ENCODE results near the gene FLRT2.

Gene FLRT2

DNA sequence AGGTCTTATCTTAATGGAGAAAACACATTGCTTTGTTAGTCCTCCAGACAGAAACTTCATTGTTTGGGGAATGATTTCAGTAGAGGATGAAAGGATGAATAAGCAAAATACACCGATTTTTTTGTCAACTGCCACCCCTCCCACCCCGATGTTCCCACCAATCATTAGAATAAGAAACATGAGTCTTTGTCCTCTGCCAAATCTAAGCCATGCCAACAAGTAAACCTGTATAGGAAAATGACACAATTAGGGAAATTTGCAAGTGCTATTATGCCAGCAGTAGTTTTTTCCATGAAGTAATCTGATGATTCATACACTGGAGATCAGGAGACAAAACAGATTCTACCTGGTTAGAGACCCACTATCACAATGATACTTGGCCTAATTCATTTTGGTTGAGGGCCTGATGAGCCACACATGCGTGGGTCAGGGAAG is 35.9 kb downstream of the FLRT2 start:
- no peak for DNase-seq

DNA sequence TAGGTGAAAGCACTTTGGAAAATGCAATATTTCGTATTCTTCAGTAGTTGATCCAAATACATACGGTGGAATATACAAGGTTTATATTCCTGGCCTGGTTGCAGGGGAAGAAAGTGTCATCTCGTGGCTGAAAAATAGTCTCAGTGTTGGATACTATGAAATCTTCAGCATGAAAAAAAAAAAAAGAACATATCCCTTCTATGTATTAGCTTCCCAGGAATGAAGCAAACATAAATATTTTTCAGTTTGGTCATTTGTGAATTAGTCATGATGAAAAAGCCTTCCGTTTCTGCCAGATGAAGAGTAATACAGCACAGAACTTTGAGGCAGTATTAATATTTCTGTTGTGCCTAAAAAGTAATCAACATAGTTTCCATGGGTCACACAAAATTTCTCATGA is 36.7 kb downstream of the FLRT2 start:
- DNase-seq: no peak

DNA sequence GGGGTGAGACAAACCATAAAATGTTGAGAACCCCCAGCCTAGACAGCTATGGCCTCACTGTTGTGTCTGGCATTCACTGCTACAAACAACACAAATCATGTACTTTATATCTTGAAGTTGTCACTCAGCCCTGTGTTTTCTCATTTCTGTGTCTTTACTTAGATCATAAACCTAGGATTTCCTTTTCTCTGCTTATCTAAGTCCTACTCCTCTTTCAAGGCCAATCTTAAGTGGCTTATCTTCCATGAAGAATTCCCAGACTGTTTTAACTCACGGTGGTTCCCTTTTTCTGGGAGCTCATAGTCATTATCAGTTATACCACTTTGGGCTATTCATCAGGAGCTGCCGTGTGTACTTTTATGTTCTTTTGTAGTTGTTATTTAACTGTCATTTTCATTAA is 42.1 kb downstream of the FLRT2 start:
- DNase-seq: no peak

DNA sequence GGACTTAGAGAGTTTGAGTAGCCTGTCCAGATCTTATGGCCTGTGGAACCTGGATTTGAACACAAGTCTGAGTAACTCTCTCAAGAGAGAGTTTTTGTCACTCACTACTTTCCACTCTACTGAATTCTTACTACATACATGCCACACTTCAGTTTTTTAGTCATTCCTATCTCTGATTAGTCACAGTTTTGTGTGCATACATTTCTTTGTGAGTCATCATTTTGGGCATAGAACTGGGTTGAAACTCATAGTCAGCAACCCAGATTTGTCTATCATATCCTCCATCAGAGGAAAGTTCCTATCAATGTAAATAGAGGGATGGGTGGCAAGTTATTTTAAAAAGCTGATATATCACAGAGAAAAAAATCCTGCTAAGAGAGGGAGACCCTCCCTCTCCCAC is 42.9 kb downstream of the FLRT2 start:
- peak; percentile 1 for DNase-seq

DNA sequence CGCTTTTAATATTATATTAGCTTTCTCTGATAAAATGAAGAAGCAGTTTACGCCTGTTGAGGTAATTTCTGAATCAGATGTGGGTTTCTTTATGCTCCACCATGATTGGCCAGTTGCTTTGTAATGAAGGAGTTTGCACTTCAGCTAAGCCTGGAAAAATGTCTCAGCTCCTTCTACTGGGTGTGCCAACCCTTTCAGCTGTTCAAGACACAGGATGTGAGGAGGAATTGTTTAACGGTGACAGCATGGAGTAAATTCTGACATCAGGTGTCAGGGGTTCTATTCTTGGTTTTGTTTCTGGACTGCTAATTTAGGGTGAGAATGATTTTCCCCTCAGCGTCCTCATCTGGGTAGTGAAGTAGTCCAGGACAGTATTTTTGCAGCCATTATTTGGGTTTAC is 43.5 kb downstream of the FLRT2 start:
- no peak for DNase-seq

DNA sequence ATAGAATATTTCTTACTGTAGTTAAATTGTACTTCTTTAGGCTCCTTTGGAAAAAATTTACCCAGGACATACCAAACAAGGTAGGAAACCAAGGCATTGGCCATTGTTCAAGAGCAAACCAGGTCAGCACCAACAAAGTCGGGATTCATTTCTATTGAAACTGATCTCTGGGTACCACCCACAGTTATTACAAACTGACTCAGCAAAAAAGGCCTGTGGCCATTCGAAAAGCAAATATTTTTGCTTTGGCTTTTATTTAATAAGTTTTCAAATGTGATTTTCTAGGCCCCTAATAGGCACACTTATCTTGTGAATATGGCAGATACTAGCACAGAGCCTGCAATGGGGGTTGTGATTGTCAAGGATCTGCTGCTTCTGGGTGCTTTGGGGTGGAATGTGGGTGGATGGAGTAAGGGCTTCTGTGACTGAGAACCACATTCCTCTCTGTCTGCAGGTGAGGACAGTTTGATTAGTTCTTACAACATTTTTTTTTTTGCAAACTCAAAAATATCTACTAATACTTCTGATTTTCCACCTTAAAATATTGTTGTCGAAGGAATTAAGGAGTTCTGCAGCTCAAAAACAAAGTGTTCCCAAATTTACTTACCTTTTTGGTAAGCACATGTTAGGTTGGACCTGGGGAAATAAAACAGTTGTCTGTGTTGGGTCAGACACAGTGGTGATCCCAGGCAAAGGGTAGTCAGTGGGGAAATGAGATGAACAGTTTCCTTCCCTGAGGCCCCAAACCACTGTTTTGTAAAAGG is 45.1 kb downstream of the FLRT2 start:
- DNase-seq: no peak

DNA sequence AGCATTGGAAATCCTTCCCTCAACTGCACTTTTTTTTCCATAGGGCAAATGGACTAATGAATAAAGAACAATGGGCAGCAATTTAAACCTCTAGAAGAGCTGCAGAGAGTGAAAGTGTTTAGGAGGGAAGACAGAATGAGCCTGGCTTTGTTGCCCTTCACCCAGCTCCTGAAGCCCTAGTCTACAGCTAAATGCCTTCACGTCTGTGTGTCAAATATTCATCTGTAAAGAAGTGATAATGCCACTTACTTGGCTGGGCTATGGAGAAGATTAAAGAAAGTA is 45.6 kb downstream of the FLRT2 start:
- DNase-seq: no peak

DNA sequence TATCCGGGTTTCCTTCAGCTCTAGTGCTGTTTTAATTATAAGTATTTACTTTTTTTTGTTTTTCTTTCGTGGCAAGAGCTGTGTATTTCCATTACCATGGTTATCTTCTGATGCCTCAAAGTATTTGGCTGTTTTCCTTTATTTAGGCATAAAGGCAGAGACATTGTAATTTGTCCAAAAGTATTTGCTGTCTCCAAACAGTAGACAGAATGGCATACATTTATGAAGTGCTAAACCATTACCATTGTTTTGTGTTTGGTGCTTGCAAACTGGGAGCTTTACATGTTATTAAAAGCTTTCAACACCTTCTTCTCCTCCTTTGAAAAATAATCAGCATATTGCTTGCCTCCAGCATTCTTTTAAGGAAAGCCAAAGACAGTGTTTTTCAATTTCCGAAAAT is 46.3 kb downstream of the FLRT2 start:
- no peak for DNase-seq

DNA sequence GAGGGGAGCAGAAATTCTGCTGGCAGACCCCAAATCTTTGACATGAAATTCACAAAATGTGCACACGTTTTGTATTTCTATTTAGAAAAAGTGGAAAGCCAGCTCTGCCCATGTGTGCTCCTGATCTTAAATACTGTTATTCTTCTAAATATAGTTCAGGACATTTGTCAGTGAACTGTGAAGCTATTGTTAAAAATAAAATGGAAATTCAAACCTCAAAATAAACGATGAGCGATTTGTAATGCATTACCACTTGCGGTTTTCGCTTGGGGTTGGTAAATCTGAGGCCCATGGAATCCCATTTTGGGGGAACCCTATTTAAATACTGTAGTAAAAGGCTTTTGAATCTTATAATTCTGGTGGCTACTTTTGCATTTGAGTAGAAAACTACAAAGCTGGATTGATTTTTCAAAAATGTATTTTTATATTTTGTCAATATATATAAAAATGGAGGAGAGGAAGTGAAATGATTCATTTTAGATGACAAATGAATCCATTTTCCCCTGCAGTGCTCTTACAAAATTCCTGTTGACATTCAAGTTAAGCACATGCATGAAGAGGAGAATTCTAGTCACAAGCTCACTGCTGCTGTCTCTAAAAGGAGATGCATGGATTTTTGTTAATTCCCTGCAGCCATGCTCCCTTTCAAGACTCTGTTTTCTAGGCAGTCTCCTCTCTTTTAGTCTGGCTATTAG is 47.1 kb downstream of the FLRT2 start:
- DNase-seq: no peak

DNA sequence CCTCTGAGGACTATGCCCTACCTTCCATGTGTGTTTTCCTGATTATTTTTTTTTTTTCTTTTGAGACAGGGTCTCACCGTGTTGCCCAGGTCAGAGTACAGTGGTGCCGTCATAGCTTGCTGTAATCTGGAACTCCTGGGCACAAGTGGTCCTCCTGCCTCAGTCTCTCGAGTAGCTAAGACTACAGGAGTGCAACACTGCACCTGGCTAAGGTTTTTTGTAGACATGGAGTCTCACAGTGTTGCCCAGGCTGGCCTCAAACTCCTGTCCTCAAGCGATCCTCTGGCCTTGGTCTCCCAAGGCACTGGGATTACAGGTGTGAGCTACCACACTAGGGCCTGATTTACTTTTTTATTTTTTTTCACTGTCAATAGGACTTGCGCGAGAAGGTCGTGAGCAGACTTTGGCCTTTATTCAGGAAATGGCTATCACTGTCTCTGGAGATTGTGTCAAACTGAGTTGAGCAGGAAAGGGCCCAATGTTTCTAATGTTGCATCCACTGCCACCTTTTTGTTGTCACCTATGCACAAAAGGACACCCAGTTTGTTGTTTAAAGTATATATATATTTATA is 47.7 kb downstream of the FLRT2 start:
- DNase-seq: no peak

DNA sequence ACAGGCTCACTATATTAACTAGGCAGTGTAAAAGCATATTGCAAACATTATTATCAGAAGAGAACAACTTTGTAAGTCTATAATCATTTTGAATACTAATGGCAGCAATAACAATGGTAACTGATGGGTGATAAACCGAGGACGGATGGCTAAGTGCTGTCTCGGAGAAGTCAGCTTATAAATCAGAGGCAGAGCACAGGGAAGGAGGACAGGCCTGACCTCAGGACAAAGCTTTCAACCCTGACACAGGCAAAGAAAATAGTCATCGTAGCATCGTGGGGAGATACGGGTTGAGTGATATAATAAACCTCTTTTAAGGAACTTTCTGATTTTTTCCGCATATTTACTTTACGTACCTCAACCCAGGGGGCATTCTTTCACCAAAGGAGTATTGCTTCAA is 48.4 kb downstream of the FLRT2 start:
- DNase-seq: no peak

DNA sequence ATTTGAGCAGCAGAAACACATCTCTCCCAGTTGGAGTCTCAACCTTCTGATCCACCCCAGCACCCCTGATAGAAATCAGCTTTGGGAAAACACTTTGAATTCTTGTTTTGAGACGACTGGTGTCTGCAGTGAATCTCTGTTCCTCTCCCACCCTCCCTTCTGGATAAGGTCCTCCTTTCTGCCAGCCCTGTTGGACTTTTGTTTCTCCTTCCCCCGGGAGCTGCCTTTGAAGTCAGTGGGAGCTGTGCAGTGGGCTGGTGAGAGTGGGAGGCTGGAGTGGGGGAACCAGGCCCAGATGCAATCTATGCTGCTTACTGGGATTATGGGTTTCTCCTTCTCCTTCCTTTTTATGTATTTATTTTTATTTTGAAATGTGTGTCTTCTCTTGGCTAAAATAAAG is 49.0 kb downstream of the FLRT2 start:
- no peak for DNase-seq

DNA sequence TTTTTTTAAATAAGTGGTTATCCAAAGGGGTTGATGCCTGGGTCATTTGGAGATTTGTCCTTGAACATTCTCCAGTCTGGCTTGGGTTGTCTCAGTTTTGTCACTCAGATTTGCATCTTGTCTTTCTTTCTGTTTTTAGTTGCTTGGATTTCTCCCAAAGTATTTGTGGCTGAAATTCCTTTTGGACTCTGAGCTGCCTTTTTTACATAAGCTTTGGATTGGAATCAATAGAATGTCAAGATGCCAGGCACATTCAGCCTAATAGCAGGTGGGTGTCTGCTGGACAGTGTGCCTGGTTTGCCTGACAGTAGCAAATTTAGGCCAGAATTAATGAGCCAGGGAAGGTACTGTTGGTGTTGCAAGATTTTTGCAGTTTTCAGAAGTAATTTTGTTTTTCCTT is 50.0 kb downstream of the FLRT2 start:
- DNase-seq: no peak

DNA sequence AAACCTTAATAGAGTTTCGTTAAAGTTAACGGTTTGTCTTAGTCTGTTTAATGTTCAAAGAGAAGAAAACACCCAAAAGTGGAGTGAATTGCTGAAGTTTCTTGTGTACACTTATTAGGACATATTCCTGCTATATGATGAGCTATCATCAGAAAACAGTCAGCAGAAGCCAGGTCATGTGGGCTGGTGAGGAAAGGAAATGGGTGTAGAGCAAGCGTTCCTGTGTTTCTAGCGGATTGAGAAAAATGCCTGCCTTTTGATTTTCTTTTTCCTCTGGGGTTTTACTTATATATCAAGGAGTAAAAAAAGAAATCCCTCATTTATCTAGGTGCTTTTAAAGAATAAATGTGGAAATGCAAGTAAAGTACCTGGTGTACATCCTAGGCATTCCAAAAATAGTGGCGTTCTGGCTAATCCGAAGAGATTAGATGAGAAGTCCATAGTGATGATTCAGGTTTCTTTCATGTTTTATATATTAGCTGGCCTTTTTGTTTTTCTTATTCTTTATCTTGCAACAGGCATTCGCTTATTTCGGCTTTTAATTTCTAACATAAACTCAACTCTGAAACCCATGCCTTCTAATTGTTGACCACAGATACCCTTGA is 50.7 kb downstream of the FLRT2 start:
- no peak for DNase-seq

DNA sequence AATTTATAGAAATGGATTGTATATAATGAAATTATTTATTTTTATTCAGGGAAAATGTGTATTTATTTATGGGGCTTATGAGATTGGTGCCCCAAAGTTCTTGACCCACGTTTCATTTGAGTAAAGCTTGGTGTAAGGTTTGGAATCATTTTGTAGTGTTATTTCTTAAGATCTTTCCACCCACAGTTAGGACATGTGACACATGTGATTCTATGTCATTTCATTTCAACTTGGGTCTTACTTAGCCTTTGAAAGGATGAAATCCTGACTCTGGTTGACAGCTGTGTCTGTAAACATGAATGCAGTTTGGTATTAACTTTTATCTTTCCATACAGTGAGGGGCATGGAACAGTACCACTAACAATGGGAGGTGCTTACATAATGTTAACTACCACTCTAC is 51.7 kb downstream of the FLRT2 start:
- no peak for DNase-seq

DNA sequence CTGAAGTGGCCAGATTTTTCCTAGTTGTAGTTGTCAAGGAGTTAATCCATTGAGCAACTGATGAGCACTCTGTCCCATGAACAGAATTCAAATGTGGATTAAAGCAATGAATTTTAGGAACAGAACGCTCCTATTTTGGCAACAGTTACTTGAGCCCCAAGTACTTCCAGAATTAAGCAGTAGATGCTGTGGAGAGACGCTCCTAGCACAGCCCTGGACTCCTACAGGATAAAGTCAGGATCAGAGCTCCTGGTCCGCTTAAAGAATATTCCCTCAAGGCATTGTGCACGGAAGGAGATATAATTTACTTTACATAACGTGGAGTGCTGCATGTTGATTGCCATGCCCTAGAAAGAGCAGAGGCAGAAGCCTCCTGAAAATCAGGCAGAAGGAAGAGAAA is 53.4 kb downstream of the FLRT2 start:
- DNase-seq: no peak

DNA sequence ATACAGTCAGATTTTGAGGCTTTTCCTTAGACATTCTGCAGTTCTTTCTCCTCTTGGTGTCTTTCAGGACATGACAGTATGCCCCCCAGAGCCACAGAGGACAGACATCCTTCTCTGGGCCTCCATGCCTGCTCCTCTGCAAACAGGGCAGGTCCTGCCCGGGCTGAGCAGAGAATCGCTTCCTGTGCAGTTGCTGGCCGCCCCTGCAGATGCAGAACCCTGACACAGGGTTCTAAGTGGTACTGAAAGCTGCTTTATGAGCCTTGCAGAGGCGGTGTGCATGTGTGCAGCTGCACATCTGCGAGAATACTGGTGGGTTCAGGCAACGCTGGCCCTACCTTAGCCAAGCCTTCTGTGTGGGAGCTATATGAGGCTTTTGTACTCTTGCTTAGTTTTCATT is 54.5 kb downstream of the FLRT2 start:
- no peak for DNase-seq

DNA sequence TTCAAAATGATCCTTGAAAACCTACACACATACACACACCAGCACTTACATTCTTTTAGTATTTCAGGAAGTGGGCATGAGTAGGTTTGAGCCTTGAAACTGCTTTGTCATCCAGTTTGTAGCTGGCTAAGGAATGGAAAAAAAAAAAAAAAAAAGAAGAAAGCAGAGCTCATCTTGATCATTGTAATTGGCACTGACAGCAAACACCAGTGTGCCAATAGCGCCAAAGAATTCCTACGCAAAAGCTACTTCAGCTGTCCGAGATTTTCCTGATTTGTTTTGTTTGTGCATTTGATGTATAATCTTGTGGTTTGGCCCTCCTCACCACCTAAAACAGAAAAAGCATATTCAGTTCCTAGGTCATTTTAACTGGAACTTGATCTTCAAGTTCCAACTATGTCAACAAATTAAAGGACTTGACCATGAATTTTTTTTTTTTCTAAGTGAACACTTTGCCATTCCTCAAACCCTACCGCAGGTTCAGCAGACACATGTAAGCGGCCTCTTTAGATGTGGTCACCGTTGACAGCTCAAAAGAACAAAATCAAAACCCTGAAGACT is 57.3 kb downstream of the FLRT2 start:
- peak; percentile 88 for DNase-seq

DNA sequence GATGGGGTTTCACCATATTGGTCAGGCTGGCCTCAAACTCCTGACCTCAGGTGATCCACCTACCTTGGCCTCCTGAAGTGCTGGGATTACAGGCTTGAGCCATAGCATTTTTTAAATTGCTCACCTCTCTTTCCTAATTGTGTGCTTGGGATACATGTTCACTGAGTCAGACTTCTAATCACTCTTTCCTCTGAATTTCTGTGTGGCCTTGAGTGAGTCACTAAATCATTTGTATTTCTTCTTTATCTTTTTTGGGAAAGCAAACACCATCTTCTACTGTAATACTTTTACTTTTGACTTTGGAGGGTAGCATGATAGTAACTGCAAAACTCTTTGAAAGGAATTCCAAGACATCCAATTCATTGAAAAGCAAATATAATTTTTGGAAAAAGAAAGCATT is 60.8 kb downstream of the FLRT2 start:
- no peak for DNase-seq

DNA sequence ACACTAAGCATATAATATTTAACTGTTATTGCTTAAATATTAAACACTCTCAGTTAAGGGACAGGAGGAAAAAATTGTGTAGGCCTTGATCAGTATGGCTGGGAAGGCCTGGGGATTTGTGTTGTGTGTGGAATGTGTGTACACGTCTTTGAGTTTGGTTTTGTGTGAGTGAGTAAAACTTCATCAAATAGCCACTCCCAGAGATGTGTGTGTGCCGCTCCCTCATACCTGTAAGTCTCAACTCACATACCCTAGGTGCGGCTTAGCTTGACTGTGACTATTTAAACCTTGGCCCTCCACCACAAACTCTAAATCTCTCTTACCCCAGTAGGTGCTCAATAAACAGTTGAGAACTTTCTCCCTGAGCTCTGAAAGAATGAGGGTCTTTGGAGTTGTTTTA is 64.3 kb downstream of the FLRT2 start:
- no peak for DNase-seq

DNA sequence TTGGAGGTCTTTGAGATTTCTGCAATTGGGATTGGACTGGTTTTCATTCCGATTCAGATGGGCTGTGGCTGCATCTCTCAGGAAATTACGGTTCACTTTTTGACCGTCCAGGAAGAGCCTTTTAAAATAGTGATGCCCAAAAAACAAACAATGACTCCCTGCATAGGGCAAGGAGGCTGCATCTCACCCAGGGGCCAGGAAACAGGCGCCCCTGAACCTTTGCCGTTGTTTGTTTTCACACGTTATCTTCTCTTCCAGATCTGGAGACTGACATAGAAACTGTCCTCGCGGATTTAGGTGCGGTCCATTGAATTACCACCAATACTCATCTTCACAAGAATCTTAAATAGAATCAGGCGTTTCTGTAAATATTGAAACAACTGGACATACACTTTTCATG is 66.0 kb downstream of the FLRT2 start:
- DNase-seq: no peak

DNA sequence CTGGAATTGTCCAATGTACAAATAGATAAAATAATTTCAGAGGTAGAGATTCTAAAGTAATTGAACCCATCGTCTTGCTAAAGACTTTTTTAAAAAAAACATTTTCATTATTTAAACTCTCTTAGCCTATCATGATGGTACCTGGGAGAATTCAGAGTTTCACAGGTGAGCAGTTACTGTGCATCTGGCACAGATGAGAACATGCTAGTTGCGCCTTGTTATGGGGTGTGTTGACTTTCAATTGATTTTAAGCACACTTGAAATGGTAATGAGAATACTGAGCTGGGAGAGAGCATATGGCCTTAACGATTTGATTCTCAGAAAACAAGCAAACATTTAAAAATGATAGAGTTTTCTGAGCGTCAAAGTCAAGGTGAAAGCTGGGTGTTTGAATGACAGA is 66.6 kb downstream of the FLRT2 start:
- no peak for DNase-seq

DNA sequence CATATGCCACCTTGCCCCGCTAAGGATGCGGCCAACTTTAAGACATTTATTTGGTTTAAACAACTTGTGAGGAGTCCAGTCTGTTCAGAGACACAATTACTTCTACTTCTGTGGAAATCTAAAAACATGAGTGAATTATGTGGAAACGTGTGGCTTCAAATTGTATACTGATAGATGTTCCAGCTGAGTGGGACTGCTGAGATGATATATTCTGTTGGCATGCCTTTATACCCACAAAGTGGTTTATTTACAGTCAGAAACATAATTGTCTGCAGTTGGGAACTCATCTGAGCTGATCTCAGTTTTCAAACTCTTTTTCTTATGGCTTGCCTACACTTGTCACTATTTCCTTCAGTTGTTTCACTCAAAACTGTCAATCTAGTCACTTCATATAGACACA is 67.8 kb downstream of the FLRT2 start:
- no peak for DNase-seq

DNA sequence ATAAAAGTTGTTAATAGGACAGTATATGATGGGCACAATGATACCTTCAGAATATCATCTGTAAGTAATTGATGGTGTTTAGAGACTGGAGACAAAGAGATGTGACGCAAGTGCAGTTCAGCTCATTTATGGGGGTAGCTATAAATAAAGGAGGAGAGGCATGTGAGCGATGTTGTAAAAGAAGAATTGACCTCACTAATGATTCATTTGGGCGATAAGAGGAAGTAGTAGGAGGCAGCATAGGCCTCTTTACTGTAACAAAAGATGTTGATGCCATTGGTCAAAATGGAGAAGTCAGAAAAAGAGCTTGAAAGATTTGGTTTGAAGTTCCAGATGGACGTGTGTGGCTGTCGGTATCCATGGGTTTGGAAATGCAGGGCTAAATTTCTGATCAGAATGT is 70.0 kb downstream of the FLRT2 start:
- peak; percentile 98 for DNase-seq

Measured in MV-4-11 (cell line).